Body of pancreas (tissue), 4 donors: ENCODE measurements around the gene SPATA17. TPM values are rescaled to one million over a fixed set of nuclear protein-coding genes. Genes with fewer than 3 reads are reported as not detected.

Experiments
- ATAC-seq: fragments of 150-250 bp; one replicate; pipeline ENCODE4 v1.9.1; 2016
- DNase-seq, 4 donors: peaks; one replicate each; pipeline ENCODE4 v3.0.0-alpha.2; 2019
- H3K27ac ChIP-seq, 4 donors: fragments of 200-600 bp; sonication (generic); 1 replicate in 3 of 4; 2 replicates in 1 of 4; pipeline versions ENCODE4 v1.5.1 to v1.6.1; 2016 to 2019; ENCODE audit warnings: mild to moderate bottlenecking in 1 of 4, mixed read lengths in 1 of 4, moderate library complexity in 1 of 4
- H3K27me3 ChIP-seq, 2 donors: fragments of 200-600 bp; sonication (generic); one replicate each; pipeline ENCODE4 v1.6.0; 2016; ENCODE audit warnings: mild to moderate bottlenecking in 1 of 2
- H3K36me3 ChIP-seq, 2 donors: fragments of 200-600 bp; sonication (generic); replicated peaks in 1 of 2; 2 replicates each; pipeline ENCODE4 v1.5.1; 2016; ENCODE audit warnings: low read depth in 2 of 2; ENCODE audit not compliant: insufficient read depth in 1 of 2
- H3K4me1 ChIP-seq: fragments of 200-600 bp; sonication (generic); one replicate; pipeline ENCODE4 v1.6.0; 2016
- H3K4me3 ChIP-seq, 2 donors: fragments of 200-600 bp; sonication (generic); 1 replicate in 1 of 2; 2 replicates in 1 of 2; pipeline ENCODE4 v1.5.1; 2016 to 2019
- H3K9me3 ChIP-seq, 3 donors: fragments of 200-600 bp; sonication (generic); 1 replicate in 2 of 3; 2 replicates in 1 of 3; pipeline ENCODE4 v1.5.1; 2016
- CTCF ChIP-seq, 7 experiments: fragments of 450-650 bp in 4 of 7; fragments of 200-600 bp in 3 of 7; sonication (generic) in 3 of 7; IDR thresholded peaks; one replicate each; pipeline ENCODE4 v1.5.1; 2016 to 2019; ENCODE audit warnings: antibody characterized with exemption in 7 of 7
- POLR2A ChIP-seq, 3 donors: fragments of 450-650 bp; IDR thresholded peaks; one replicate each; pipeline ENCODE4 v1.6.1; 2016; ENCODE audit warnings: antibody characterized with exemption in 3 of 3, mild to moderate bottlenecking in 2 of 3
- WGBS, 2 donors: methylation state at CpG; one replicate each; pipeline ENCODE4 v1.1.5; 2017; 5-methylcytosine and 5-hydroxymethylcytosine counted together
- intact Hi-C: fragments of 100-400 bp; cut with DNase I; formaldehyde crosslinking; loops from one replicate; pipeline ENCODE4 v1.15.1; 2023
- total RNA-seq, 2 donors: library from RNA; depleted of rRNA; stranded (reverse); fragments of >200 nt; gene quantifications; one replicate each; pipeline ENCODE4 v1.1.0, GENCODE V29; 2016

The SPATA17 gene
- total RNA-seq, 2 donors from 2014 or later = 0.52 to 2.6 TPM

GRCh38 chr1:217876401-217876800 lies 245.3 kb downstream of the SPATA17 start:
- intact Hi-C loops = no loop called here
- Histone ChIP-seq H3K27ac (no peak overlapping the region), H3K9me3 (no peaks in the 10 kb centered on the region), H3K27me3 (no peaks in the 10 kb centered on the region), H3K4me3 (no peak overlapping the region), H3K36me3 (no peaks in the 10 kb centered on the region), H3K4me1 (no peaks in the 10 kb centered on the region)
- ATAC-seq (no peak), DNase-seq (no peak)
- TF ChIP-seq CTCF (IDR thresholded peaks at IDR 0.05) (no peak), POLR2A (IDR thresholded peaks at IDR 0.05) (no peak)
- 79 to 89% methylated on average over 1 of the region's 1 CpG for WGBS, 2 donors

- Histone ChIP-seq H3K27ac (no peak overlapping the region), H3K36me3 (no peaks in the 10 kb centered on the region), H3K27me3 (no peaks in the 10 kb centered on the region), H3K4me1 (no peaks in the 10 kb centered on the region), H3K9me3 (no peaks in the 10 kb centered on the region), H3K4me3 (no peak overlapping the region)
- intact Hi-C loops = no loop called here
- DNase-seq = no peak
- 70 to 72% methylated on average over 5 of the region's 5 CpGs for WGBS, 2 donors
- ATAC-seq = no peak
- TF ChIP-seq CTCF (IDR thresholded peaks at IDR 0.05) = no peak
- no peak for TF ChIP-seq POLR2A (IDR thresholded peaks at IDR 0.05)
Measured at GRCh38 chr1:217876896-217877295, 245.8 kb downstream of the SPATA17 start.

- ATAC-seq = no peak
- H3K27me3 ChIP-seq = no peaks in the 10 kb centered on the region
Measured at GRCh38 chr1:217881131-217881543, 250.0 kb downstream of the SPATA17 start.

GRCh38 chr1:217881607-217882332 lies 250.6 kb downstream of the SPATA17 start:
- Histone ChIP-seq H3K4me1 (no peaks in the 10 kb centered on the region), H3K4me3 (no peak overlapping the region), H3K27me3 (no peaks in the 10 kb centered on the region), H3K36me3 (no peaks in the 10 kb centered on the region), H3K27ac (no peak overlapping the region), H3K9me3 (no peaks in the 10 kb centered on the region)
- DNase-seq (no peak), ATAC-seq (no peak)
- intact Hi-C loops = no loop called here
- TF ChIP-seq CTCF (IDR thresholded peaks at IDR 0.05) (no peak), POLR2A (IDR thresholded peaks at IDR 0.05) (no peak)
- 57 to 69% methylated on average over 5 of the region's 5 CpGs for WGBS, 2 donors

More at GRCh38 chr1:217881131-217881543, 250.0 kb downstream of the SPATA17 start:
- no peak for TF ChIP-seq CTCF (IDR thresholded peaks at IDR 0.05)
- TF ChIP-seq POLR2A (IDR thresholded peaks at IDR 0.05) = no peak
- DNase-seq = no peak
- H3K9me3 ChIP-seq = no peaks in the 10 kb centered on the region
- H3K27ac ChIP-seq = no peak overlapping the region
- no peaks in the 10 kb centered on the region for H3K36me3 ChIP-seq
- no peaks in the 10 kb centered on the region for H3K4me1 ChIP-seq
- intact Hi-C loops = no loop called here
- H3K4me3 ChIP-seq = no peak overlapping the region

- H3K36me3 ChIP-seq = no peaks in the 10 kb centered on the region
- intact Hi-C loops = no loop called here
- ATAC-seq (no peak), DNase-seq (no peak)
- H3K27me3 ChIP-seq = no peaks in the 10 kb centered on the region
- no peaks in the 10 kb centered on the region for H3K9me3 ChIP-seq
- WGBS, 2 donors = 52 to 61% methylated on average over 3 of the region's 3 CpGs
- no peak for TF ChIP-seq CTCF (IDR thresholded peaks at IDR 0.05)
- TF ChIP-seq POLR2A (IDR thresholded peaks at IDR 0.05) = no peak
- H3K4me3 ChIP-seq = no peak overlapping the region
- H3K27ac ChIP-seq = no peak overlapping the region
- H3K4me1 ChIP-seq = no peaks in the 10 kb centered on the region
Measured at GRCh38 chr1:217885181-217885580, 254.0 kb downstream of the SPATA17 start.
